SU-DHL-6 (cell line): ENCODE measurements around the gene ITPR1.

Experiments
- EZH2phosphoT487 ChIP-seq: fragments of 200-600 bp; sonication (generic), shearing (Covaris generic); conservative IDR thresholded peaks from 2 replicates; pipeline ENCODE4 v1.6.1; 2018; ENCODE audit warnings: mild to moderate bottlenecking, antibody characterized with exemption, low read length, moderate library complexity, mixed read lengths
- TF ChIP-seq, protein P1 (sequence below): fragments of 200-600 bp; sonication (generic); IDR thresholded peaks from one replicate; pipeline ENCODE4 v1.5.1; 2017; ENCODE audit warnings: antibody characterized with exemption, mild to moderate bottlenecking, low read length, moderate library complexity; ENCODE audit not compliant: insufficient read depth, poor library complexity, severe bottlenecking

DNA sequence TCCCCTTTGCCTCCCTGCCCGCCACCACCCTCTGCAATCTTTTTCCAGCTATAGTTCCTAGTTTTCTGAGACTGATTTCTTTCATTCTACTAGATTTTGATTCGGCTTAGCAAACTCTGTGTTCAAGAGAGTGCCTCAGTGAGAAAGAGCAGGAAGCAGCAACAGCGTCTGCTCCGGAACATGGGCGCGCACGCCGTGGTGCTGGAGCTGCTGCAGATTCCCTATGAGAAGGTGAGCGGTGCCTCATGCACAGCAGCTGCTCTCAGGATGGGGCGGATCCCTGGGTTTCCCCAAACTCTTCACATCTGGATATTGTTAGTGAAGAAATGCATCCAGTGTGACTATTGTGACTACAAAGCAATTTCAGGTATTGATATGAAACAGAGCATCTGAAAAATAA, 191.8 kb downstream of the ITPR1 start:
- TF ChIP-seq, protein P1, sequence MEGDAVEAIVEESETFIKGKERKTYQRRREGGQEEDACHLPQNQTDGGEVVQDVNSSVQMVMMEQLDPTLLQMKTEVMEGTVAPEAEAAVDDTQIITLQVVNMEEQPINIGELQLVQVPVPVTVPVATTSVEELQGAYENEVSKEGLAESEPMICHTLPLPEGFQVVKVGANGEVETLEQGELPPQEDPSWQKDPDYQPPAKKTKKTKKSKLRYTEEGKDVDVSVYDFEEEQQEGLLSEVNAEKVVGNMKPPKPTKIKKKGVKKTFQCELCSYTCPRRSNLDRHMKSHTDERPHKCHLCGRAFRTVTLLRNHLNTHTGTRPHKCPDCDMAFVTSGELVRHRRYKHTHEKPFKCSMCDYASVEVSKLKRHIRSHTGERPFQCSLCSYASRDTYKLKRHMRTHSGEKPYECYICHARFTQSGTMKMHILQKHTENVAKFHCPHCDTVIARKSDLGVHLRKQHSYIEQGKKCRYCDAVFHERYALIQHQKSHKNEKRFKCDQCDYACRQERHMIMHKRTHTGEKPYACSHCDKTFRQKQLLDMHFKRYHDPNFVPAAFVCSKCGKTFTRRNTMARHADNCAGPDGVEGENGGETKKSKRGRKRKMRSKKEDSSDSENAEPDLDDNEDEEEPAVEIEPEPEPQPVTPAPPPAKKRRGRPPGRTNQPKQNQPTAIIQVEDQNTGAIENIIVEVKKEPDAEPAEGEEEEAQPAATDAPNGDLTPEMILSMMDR: no peak
- TF ChIP-seq EZH2phosphoT487: no peak
